T-cell (primary cell): ENCODE measurements around the gene IFITM1. TPM values are rescaled to one million over a fixed set of nuclear protein-coding genes. Genes with fewer than 3 reads are reported as not detected.
A peak's percentile ranks its signal among the peaks of the same experiment; 100 is the strongest.
"Not testable (repeated sequence)": the region's sequence is repeated elsewhere in the genome, so short reads cannot be mapped to it uniquely, and the experiment has no call there.

Source experiments
- ATAC-seq, 4 experiments: fragments of 200-7000 bp in 3 of 4; fragments of 150-1000 bp in 1 of 4; cut with Tn5 transposase; replicated peaks in 1 of 4; 1 replicate in 3 of 4; 2 replicates in 1 of 4; pipeline ENCODE4 v1.10.0; 2021; ENCODE audit warnings: moderate library complexity in 3 of 4, mild to moderate bottlenecking in 2 of 4, moderate number of reproducible peaks in 1 of 4
- CTCF ChIA-PET, 2 donors: fragments of 300-600 bp; sonication (Branson Sonifier 250); formaldehyde crosslinking; loops; one replicate each; lab custom pipeline; 2022; ENCODE audit warnings: antibody characterized with exemption in 2 of 2; lab: Charles Lee
- POLR2A ChIA-PET, 2 donors: fragments of 300-600 bp; sonication (Branson Sonifier 250); formaldehyde crosslinking; loops; one replicate each; lab custom pipeline; 2022; ENCODE audit warnings: antibody characterized with exemption in 2 of 2; lab: Charles Lee
- DNase-seq, 35 experiments: peaks; one replicate each; pipeline versions ENCODE4 v3.0.0 to v3.0.0-alpha.2; 2013 to 2023
- H3K27ac ChIP-seq: one replicate; pipeline ENCODE4 v1.5.1; 2013; ENCODE audit warnings: low read length
- H3K27me3 ChIP-seq, 2 experiments: replicated peaks in 1 of 2; 1 replicate in 1 of 2; 2 replicates in 1 of 2; pipeline versions ENCODE4 v1.6.1 to v1.7.0; 2013; ENCODE audit warnings: low read length in 1 of 2, mixed read lengths in 1 of 2; ENCODE audit not compliant: control insufficient read depth in 2 of 2, insufficient read depth in 2 of 2; ENCODE audit errors: extremely low read depth in 1 of 2
- H3K36me3 ChIP-seq, 2 donors: 1 replicate in 1 of 2; 2 replicates in 1 of 2; pipeline versions ENCODE4 v1.6.1 to v1.7.0; 2013; ENCODE audit warnings: low read length in 1 of 2; ENCODE audit not compliant: control insufficient read depth in 2 of 2, insufficient read depth in 1 of 2; ENCODE audit errors: extremely low read depth in 1 of 2
- H3K4me1 ChIP-seq, 2 experiments: 1 replicate in 1 of 2; 2 replicates in 1 of 2; pipeline versions ENCODE4 v1.6.1 to v1.7.0; 2013; ENCODE audit warnings: low read length in 2 of 2, mixed read lengths in 1 of 2; ENCODE audit not compliant: insufficient read depth in 2 of 2, control insufficient read depth in 1 of 2; ENCODE audit errors: extremely low read depth in 1 of 2
- H3K4me3 ChIP-seq, 2 donors: 1 replicate in 1 of 2; 2 replicates in 1 of 2; pipeline versions ENCODE4 v1.5.1 to v1.7.0; 2013; ENCODE audit warnings: mild to moderate bottlenecking in 2 of 2, low read length in 1 of 2, moderate library complexity in 1 of 2; ENCODE audit not compliant: control insufficient read depth in 1 of 2; ENCODE audit errors: extremely low read depth in 1 of 2
- H3K9me3 ChIP-seq: 2 replicates; pipeline ENCODE4 v1.7.0; 2013
- H3K27ac Mint-ChIP-seq, 2 donors: one replicate each; pipeline ENCODE4 v1.8.0; 2020 to 2021; ENCODE audit warnings: mild to moderate bottlenecking in 2 of 2, mixed read lengths in 2 of 2
- H3K27me3 Mint-ChIP-seq, 2 donors: one replicate each; pipeline ENCODE4 v1.8.0; 2021 to 2022; ENCODE audit warnings: mixed read lengths in 2 of 2
- H3K36me3 Mint-ChIP-seq: one replicate; pipeline ENCODE4 v1.8.0; 2021; ENCODE audit warnings: mixed read lengths
- H3K4me1 Mint-ChIP-seq, 3 donors: one replicate each; pipeline ENCODE4 v1.8.0; 2020 to 2022; ENCODE audit warnings: mixed read lengths in 3 of 3, mild to moderate bottlenecking in 1 of 3
- H3K4me3 Mint-ChIP-seq, 3 donors: one replicate each; pipeline ENCODE4 v1.8.0; 2020 to 2022; ENCODE audit warnings: mild to moderate bottlenecking in 3 of 3, mixed read lengths in 3 of 3, moderate library complexity in 3 of 3
- H3K9me3 Mint-ChIP-seq, 3 donors: one replicate each; pipeline ENCODE4 v1.8.0; 2020 to 2022; ENCODE audit warnings: mixed read lengths in 3 of 3
- WGBS: methylation state at CpG from one replicate; pipeline ENCODE4 v1.1.5; 2013; ENCODE audit warnings: missing lambda C conversion rate; ENCODE audit not compliant: insufficient coverage; 5-methylcytosine and 5-hydroxymethylcytosine counted together
- total RNA-seq, 35 experiments: library from RNA in 6 of 35; stranded (reverse) in 6 of 35; fragments of 120-200 nt in 1 of 35; gene quantifications; one replicate each; pipeline versions ENCODE4 v1.2.1 to v1.2.4 and lab custom pipeline; 2013 to 2026

The IFITM1 gene
- total RNA-seq, 5 donors from 2014 or later (not counting 1 experiment from before 2014, with no cell fraction given): 201 to 427 (median 243) TPM

- ATAC-seq (peak; percentile 55 to 73 (median 58)), DNase-seq (peak in 26 of 35 experiments; percentile 35 to 80 (median 56))
- not testable (repeated sequence) for H3K36me3 Mint-ChIP-seq, H3K9me3 Mint-ChIP-seq, H3K27me3 Mint-ChIP-seq, H3K36me3 ChIP-seq, H3K27me3 ChIP-seq, H3K9me3 ChIP-seq
- Mint-ChIP-seq H3K27ac (peak within 1 kb of the TSS; percentile 97 to 99), H3K4me1 (peaks cover 51 to 66% (median 63%) of the 10 kb centered on the region in 3 donors), H3K4me3 (peak within 1 kb of the TSS; percentile 84 to 94 (median 90))
- Histone ChIP-seq H3K4me1 (peaks cover 17 to 65% of the 10 kb centered on the region in 2 experiments), H3K27ac (peak within 1 kb of the TSS; percentile 86), H3K4me3 (peak within 1 kb of the TSS; percentile 69 to 70)
- 0% methylated on average over 12 of the region's 28 CpGs for WGBS
- ChIA-PET POLR2A (interaction anchor here in 1 of 2 donors (0.7 kb wide), 1 partner anchor 18 kb away, joined by 5 read pairs; no protein-coding TSS in a partner anchor), CTCF (interaction anchor here in 1 of 2 donors (0.8 kb wide), 1 partner anchor 9 kb away, joined by 5 read pairs; no protein-coding TSS in a partner anchor)
Observed at GRCh38 chr11:307766-308708, 5.8 kb upstream of the IFITM1 start, which contains the start of gene IFITM2. TSS of gene IFITM2 (plus strand) at chr11:307816. CDS start at chr11:308193, 377 bp downstream.

- not testable (repeated sequence) for H3K9me3 Mint-ChIP-seq, H3K36me3 ChIP-seq, H3K27me3 ChIP-seq, H3K9me3 ChIP-seq, H3K27me3 Mint-ChIP-seq, H3K36me3 Mint-ChIP-seq
- Mint-ChIP-seq H3K4me3 (peak overlapping the region; percentile 84 to 94 (median 90)), H3K27ac (peak overlapping the region; percentile 97 to 99), H3K4me1 (peaks cover 53 to 68% (median 65%) of the 10 kb centered on the region in 3 donors)
- Histone ChIP-seq H3K4me3 (peak overlapping the region; percentile 69 to 70), H3K27ac (peak overlapping the region; percentile 86), H3K4me1 (peaks cover 17 to 74% of the 10 kb centered on the region in 2 experiments)
- POLR2A ChIA-PET: interaction anchor here in 1 of 2 donors (0.7 kb wide), 1 partner anchor 136 kb away, joined by 3 read pairs; no protein-coding TSS in a partner anchor
- CTCF ChIA-PET: interaction anchor here (0.6 to 1.3 kb wide), 3 partner anchors 47 to 106 kb away, joined by 3 read pairs; partner anchors contain the start of gene SIGIRR (in 1 of the 2)
- WGBS: 11% methylated on average over 13 of the region's 24 CpGs
- ATAC-seq (peak in 3 of 4 experiments; percentile 6 to 11 (median 10)), DNase-seq (peak in 6 of 35 experiments; percentile 30 to 53 (median 46))
Observed at GRCh38 chr11:308740-309665, 4.8 kb upstream of the IFITM1 start.

GRCh38 chr11:309979-310572 is 3.8 kb upstream of the IFITM1 start:
- H3K4me1 ChIP-seq: peaks cover 17 to 68% of the 10 kb centered on the region in 2 experiments
- not testable (repeated sequence) for H3K36me3 ChIP-seq, ATAC-seq

GRCh38 chr11:311013-311748 is 2.7 kb upstream of the IFITM1 start:
- not testable (repeated sequence) for H3K27me3 Mint-ChIP-seq, H3K9me3 Mint-ChIP-seq, H3K27me3 ChIP-seq, H3K36me3 Mint-ChIP-seq, H3K9me3 ChIP-seq
- H3K4me1 ChIP-seq: peaks cover 12 to 62% of the 10 kb centered on the region in 2 experiments
- CTCF ChIA-PET: interaction anchor here in 1 of 2 donors (0.6 to 2.0 kb wide), 2 partner anchors 15 to 60 kb away, joined by 4 to 6 read pairs; no protein-coding TSS in a partner anchor
- H3K27ac Mint-ChIP-seq: peak overlapping the region; percentile 97 to 99
- POLR2A ChIA-PET: interaction anchor here in 1 of 2 donors (0.6 kb wide), 1 partner anchor 9 kb away, joined by 4 read pairs; no protein-coding TSS in a partner anchor
- H3K4me3 Mint-ChIP-seq: peak overlapping the region; percentile 90 to 94 (median 91)
- peaks cover 0 to 10% of the 10 kb centered on the region in 2 donors for H3K36me3 ChIP-seq
- peak in 1 of 35 experiments; percentile 13 for DNase-seq
- peaks cover 39 to 58% (median 54%) of the 10 kb centered on the region in 3 donors for H3K4me1 Mint-ChIP-seq
- peak overlapping the region; percentile 86 for H3K27ac ChIP-seq
- no CpG with 5 or more reads among the region's 71 CpGs for WGBS
- H3K4me3 ChIP-seq: peak overlapping the region; percentile 87 to 99
- peak; percentile 14 to 51 (median 36) for ATAC-seq

More at GRCh38 chr11:309979-310572, 3.8 kb upstream of the IFITM1 start:
- WGBS: 0% methylated on average over 2 of the region's 18 CpGs
- DNase-seq, H3K36me3 Mint-ChIP-seq, H3K27me3 Mint-ChIP-seq, H3K9me3 Mint-ChIP-seq, H3K27me3 ChIP-seq, POLR2A ChIA-PET, H3K9me3 ChIP-seq: not testable (repeated sequence)
- Mint-ChIP-seq H3K4me1 (peaks cover 50 to 69% (median 64%) of the 10 kb centered on the region in 3 donors), H3K27ac (peak overlapping the region; percentile 97 to 99), H3K4me3 (peak overlapping the region; percentile 84 to 94 (median 90))
- Histone ChIP-seq H3K4me3 (peak overlapping the region; percentile 69 to 70), H3K27ac (peak overlapping the region; percentile 86)
- CTCF ChIA-PET: interaction anchor here in 1 of 2 donors (1.3 kb wide), 1 partner anchor 60 kb away, joined by 3 read pairs; no protein-coding TSS in a partner anchor
